HFF-Myc (cell line): Measurements from ENCODE around the gene HOXD11.

Source experiments
- DNase-seq: peaks from one replicate; pipeline ENCODE4 v3.0.0-alpha.2; 2011; ENCODE audit warnings: low read depth; ENCODE audit errors: extremely low read depth
- H3K4me3 ChIP-seq: replicated peaks from 2 replicates; pipeline ENCODE4 v1.5.1; 2011; ENCODE audit warnings: low read depth, mild to moderate bottlenecking, control low read depth, low read length
- CTCF ChIP-seq: IDR thresholded peaks from 2 replicates; pipeline ENCODE4 v1.5.1; 2012; ENCODE audit warnings: mild to moderate bottlenecking, low read depth, low read length, control low read depth; ENCODE audit errors: missing control alignments

The HOXD11 gene

GRCh38 chr2:176158855-176159662, 52.0 kb downstream of the HOXD11 start:
- H3K4me3 ChIP-seq: no peak overlapping the region
- TF ChIP-seq CTCF: no peak
- no peak for DNase-seq
